Measurements from ENCODE around the gene CAPN1. TPM values are rescaled to one million over a fixed set of nuclear protein-coding genes. Genes with fewer than 3 reads are reported as not detected.
"Not testable (repeated sequence)": the region's sequence is repeated elsewhere in the genome, so short reads cannot be mapped to it uniquely, and the experiment has no call there.

The CAPN1 gene
- total RNA-seq, 2 experiments from 2014 or later = 137 to 174 TPM

DNA sequence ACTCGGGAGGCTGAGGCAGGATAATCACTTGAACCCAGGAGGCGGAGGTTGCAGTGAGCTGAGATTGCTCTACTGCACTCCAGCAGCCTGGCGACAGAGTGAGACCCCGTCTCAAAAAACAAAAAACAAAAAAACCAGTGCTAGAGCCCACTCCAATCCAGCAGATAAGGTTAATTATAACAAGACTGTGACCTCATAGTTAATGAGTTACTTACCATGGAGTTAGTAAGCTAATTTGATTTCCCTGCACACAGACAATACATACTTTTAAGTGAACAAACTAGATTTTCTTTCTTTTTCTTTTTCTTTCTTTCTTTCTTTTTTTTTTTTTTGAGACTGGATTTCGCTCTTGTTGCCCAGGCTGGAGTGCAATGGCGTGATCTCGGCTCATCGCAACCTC lies 63.3 kb downstream of the CAPN1 start:
- H3K27ac Mint-ChIP-seq; ATAC-seq; H3K4me3 Mint-ChIP-seq; DNase-seq; H3K4me1 Mint-ChIP-seq; H3K27me3 Mint-ChIP-seq; H3K36me3 Mint-ChIP-seq; H3K9me3 Mint-ChIP-seq (ENCODE audit: low read depth): not testable (repeated sequence)
- CTCF ChIA-PET = interaction anchor here (1.0 to 1.4 kb wide), 2 partner anchors 20 to 85 kb away, joined by 3 to 5 read pairs; no protein-coding TSS in a partner anchor

DNA sequence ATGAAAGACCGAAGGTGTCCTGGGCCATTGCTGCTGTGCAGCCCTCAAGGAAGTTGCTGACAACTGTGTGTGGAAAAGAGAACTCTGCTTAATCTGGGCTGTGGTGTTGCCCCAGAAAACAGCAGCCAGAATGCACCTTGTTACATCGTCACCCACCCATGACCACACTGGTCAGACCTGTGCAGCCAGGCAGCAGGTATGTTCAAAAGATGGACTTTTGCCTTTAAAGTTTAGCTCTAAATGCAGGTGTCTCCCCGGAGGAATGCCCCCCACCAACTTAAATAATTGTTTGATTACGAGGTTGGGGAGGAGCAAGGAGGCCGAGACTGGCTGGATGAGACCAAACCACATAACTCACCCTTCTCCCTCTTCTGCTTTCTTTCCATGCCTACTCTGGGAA lies 64.8 kb downstream of the CAPN1 start:
- ATAC-seq (no peak), DNase-seq (no peak)
- Mint-ChIP-seq H3K36me3 (peaks cover 5% of the 10 kb centered on the region), H3K27me3 (no peaks in the 10 kb centered on the region), H3K9me3 (ENCODE audit: low read depth) (peaks cover 3% of the 10 kb centered on the region), H3K27ac (no peak overlapping the region), H3K4me3 (no peak overlapping the region), H3K4me1 (no peaks in the 10 kb centered on the region)
- CTCF ChIA-PET = no interaction called here

DNA sequence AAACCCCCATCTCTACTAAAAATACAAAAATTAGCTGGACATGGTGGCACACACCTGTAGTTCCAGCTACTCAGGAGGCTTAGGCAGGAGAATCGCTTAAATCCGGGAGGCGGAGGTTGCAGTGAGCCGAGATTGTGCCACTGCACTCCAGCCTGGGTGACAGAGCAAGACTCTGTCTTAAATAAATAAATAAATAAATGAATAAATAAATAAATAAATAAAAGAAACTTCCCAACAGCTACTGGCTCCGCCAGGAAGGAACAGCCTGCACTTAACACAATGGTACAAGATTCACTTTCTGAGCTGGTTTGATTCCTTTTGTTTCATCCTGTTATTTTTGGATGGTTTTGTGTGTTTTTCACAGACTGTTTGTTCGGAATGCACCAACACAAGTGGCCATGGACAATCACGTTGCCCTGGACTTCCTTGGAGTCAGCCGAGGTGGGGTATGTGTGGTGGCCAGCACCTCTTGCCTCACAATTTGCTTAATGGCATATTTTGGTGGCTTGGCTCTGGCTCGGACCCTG lies 66.5 kb downstream of the CAPN1 start:
- H3K27me3 Mint-ChIP-seq; H3K27ac Mint-ChIP-seq; H3K36me3 Mint-ChIP-seq; H3K9me3 Mint-ChIP-seq (ENCODE audit: low read depth); ATAC-seq; H3K4me1 Mint-ChIP-seq; H3K4me3 Mint-ChIP-seq; DNase-seq: not testable (repeated sequence)
- CTCF ChIA-PET = interaction anchor here (1.1 to 5.6 kb wide), 3 partner anchors 16 to 43 kb away, joined by 4 to 46 read pairs (median 5); no protein-coding TSS in a partner anchor

DNA sequence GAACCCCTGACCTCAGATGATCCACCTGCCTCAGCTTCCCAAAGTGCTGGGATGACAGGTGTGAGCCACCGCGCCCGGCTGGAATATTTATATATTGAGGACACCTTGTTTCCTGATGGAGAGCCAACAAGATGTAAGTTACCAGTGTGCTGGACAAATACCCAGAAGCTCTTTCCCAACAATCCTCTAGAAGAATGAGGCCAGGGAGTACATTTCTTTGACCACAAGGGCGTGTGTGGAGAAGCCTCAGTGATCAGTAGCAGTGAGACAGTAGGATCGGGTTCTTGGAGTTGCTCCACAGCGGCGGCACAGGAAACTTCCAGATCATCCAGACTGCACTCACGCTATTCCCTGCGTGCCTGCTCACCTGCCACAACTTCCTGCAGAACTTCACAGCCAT lies 69.7 kb downstream of the CAPN1 start:
- Mint-ChIP-seq H3K27ac (no peak overlapping the region), H3K4me1 (peaks cover 2% of the 10 kb centered on the region), H3K27me3 (peaks cover 7% of the 10 kb centered on the region), H3K4me3 (no peak overlapping the region), H3K36me3 (no peaks in the 10 kb centered on the region), H3K9me3 (ENCODE audit: low read depth) (no peaks in the 10 kb centered on the region)
- CTCF ChIA-PET = interaction anchor here (1.1 to 5.6 kb wide), 4 partner anchors 11 to 140 kb away, joined by 3 to 46 read pairs (median 9); partner anchors contain the start of genes POLA2 and TM7SF2
- DNase-seq = no peak
- no peak for ATAC-seq

DNA sequence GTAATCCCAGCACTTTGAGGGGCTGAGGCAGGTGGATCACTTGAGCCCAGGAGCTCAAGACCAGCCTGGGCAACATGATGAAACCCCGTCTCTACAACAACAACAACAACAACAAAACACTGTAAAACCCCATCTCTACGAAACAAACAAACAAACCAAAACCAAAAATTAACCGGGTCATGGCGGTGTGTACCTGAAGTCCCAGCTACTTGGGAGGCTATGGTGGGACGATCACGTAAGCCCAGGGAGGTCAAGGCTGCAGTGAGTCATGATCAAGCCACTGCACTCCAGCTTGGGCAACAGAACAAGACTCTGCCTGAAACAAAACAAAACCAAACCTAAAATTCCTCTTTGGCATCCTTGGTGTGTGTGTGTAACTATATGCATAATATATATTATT lies 73.0 kb downstream of the CAPN1 start:
- no peak for DNase-seq
- Mint-ChIP-seq H3K27me3 (peaks cover 7% of the 10 kb centered on the region), H3K27ac (no peak overlapping the region), H3K36me3 (no peaks in the 10 kb centered on the region), H3K9me3 (ENCODE audit: low read depth) (no peaks in the 10 kb centered on the region), H3K4me1 (peaks cover 9% of the 10 kb centered on the region), H3K4me3 (no peak overlapping the region)
- no peak for ATAC-seq
- CTCF ChIA-PET = interaction anchor here (0.9 to 1.9 kb wide), 7 partner anchors 20 to 406 kb away, joined by 3 to 6 read pairs (median 3); partner anchors contain the start of gene CDC42EP2

DNA sequence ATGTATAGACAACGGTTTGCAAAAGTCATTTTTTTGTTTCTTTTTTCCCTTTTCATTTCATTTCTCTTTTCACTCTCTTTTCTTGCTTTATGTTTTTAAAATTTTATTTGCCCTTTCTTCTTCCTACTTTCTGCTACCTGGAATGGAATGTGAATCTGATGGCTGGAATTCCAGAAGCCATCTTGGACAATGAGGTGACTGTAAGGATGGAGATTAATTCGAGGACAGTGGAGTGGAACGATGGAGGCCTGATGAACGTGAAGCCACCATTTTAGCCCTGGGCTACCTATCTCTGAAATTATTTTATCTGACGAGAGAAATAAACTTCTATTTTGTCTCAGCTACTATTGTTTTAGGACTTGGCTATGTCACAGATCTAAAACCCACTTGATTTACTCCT lies 77.3 kb downstream of the CAPN1 start:
- H3K27ac Mint-ChIP-seq = no peak overlapping the region
- ATAC-seq (no peak), DNase-seq (no peak)
- H3K36me3 Mint-ChIP-seq = peaks cover 13% of the 10 kb centered on the region
- H3K4me1 Mint-ChIP-seq = peaks cover 31% of the 10 kb centered on the region
- CTCF ChIA-PET = interaction anchor here (1.0 to 1.4 kb wide), 4 partner anchors 9 to 71 kb away, joined by 3 to 5 read pairs (median 3); no protein-coding TSS in a partner anchor
- H3K4me3 Mint-ChIP-seq = no peak overlapping the region
- no peaks in the 10 kb centered on the region for H3K9me3 Mint-ChIP-seq (ENCODE audit: low read depth)
- peaks cover 6% of the 10 kb centered on the region for H3K27me3 Mint-ChIP-seq

DNA sequence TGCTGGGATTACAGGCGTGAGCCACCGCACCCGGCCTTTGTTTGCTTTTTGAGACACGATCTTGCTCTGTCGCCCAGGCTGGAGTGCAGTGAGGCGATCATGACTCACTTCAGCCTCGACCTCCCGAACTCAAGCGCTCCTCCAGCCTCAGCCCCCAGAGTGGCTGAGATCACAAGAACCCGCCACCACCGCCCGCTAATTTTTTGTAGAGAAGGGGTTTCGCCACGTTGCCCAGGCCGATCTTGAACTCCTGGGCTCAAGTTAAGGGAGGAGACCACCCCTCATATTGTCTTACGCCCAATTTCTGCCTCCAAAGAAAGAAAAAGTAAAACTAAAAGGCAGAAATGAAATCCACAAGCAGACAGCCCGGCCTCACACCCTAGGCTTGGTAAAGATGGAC lies 78.6 kb downstream of the CAPN1 start:
- Mint-ChIP-seq H3K4me3 (peak overlapping the region; percentile 94), H3K9me3 (ENCODE audit: low read depth) (no peaks in the 10 kb centered on the region), H3K36me3 (peaks cover 21% of the 10 kb centered on the region), H3K27me3 (peaks cover under 1% of the 10 kb centered on the region), H3K27ac (no peak overlapping the region), H3K4me1 (peaks cover 37% of the 10 kb centered on the region)
- ATAC-seq = no peak
- CTCF ChIA-PET = interaction anchor here (1.0 kb wide), 1 partner anchor 35 kb away, joined by 3 read pairs; no protein-coding TSS in a partner anchor
- DNase-seq = no peak

DNA sequence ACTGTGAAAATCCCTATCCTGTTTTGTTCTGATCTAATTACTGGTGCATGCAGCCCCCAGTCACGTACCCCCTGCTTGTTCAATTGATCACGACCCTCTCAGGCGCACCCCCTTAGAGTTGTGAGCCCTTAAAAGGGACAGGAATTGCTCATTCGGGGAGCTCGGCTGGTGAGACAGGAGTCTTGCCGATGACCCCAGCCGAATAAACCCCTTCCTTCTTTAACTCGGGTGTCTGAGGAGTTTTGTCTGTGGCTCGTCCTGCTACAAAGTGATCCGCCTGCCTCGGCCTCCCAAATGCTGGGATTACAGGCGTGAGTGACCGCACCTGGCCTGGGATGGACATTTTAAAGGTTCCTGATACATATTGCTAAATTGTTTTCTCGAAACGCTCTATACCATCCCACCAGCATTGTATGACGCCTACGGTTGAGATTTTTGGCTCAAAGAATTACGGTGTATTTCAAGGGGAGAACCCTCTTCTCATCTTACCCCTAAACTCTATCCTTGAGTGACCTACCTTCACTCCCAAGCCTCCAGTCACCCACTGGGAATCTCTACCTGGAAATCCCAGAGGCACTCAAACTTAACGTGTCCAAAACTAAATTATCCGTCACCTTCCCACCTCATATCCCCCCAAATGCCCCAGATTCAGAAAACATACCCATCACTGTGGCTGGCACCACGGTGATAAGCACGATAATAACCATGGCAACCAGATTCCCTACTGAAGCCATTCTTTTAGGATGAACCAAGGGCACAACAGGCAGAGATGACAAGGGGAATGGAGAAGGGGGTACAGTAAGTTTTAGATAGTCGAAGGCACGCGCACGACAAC lies 79.2 kb downstream of the CAPN1 start:
- no peak for ATAC-seq

More for the DNA sequence above, 79.2 kb downstream of the CAPN1 start:
- no peaks in the 10 kb centered on the region for H3K9me3 Mint-ChIP-seq (ENCODE audit: low read depth)
- H3K4me1 Mint-ChIP-seq = peaks cover 44% of the 10 kb centered on the region
- H3K27me3 Mint-ChIP-seq = no peaks in the 10 kb centered on the region
- CTCF ChIA-PET = interaction anchor here (1.0 to 2.5 kb wide), 11 partner anchors 14 to 466 kb away, joined by 3 to 25 read pairs (median 8); partner anchors contain the start of genes ARL2, CDC42EP2, TM7SF2 and ZNHIT2
- DNase-seq = no peak
- H3K27ac Mint-ChIP-seq = peak overlapping the region; percentile 93
- H3K4me3 Mint-ChIP-seq = peak overlapping the region; percentile 94
- peaks cover 25% of the 10 kb centered on the region for H3K36me3 Mint-ChIP-seq

Other genes starting within 250 kb of the CAPN1 start
- gene GPHA2, start 246.0 kb upstream of the CAPN1 start, total RNA-seq = not detected
- gene MAJIN, start 209.8 kb upstream of the CAPN1 start, total RNA-seq = not detected
- under 1 TPM; 0.33 to 0.67 TPM for gene BATF2, start 185.0 kb upstream of the CAPN1 start, total RNA-seq
- gene ARL2, start 167.8 kb upstream of the CAPN1 start, total RNA-seq = 10 to 100 TPM; 74.1 to 86.9 TPM
- 10 to 100 TPM; 18.9 to 29.2 TPM for gene SNX15, start 154.5 kb upstream of the CAPN1 start, total RNA-seq
- 10 to 100 TPM; 24.3 to 27.2 TPM for gene SAC3D1, start 140.7 kb upstream of the CAPN1 start, total RNA-seq
- gene NAALADL1, start 123.4 kb upstream of the CAPN1 start, total RNA-seq = 10 to 100 TPM; 14.8 to 15.3 TPM
- 100 to 1,000 TPM; 128 to 147 TPM for gene CDCA5, start 97.9 kb upstream of the CAPN1 start, total RNA-seq
- 10 to 100 TPM; 28.3 to 32.4 TPM for gene ZFPL1, start 97.7 kb upstream of the CAPN1 start, total RNA-seq
- 100 to 1,000 TPM; 104 to 116 TPM for gene VPS51, start 85.7 kb upstream of the CAPN1 start, total RNA-seq
- gene TM7SF2, start 70.1 kb upstream of the CAPN1 start, total RNA-seq = 10 to 100 TPM; 21.0 to 26.2 TPM
- gene ZNHIT2, start 64.2 kb upstream of the CAPN1 start, total RNA-seq = 10 to 100 TPM; 10.5 to 13.5 TPM
- 100 to 1,000 TPM; 899 to 972 TPM for gene FAU, start 59.8 kb upstream of the CAPN1 start, total RNA-seq
- gene MRPL49, start 59.6 kb upstream of the CAPN1 start, total RNA-seq = 10 to 100 TPM; 42.0 to 61.7 TPM
- gene SYVN1, start 47.4 kb upstream of the CAPN1 start, total RNA-seq = 10 to 100 TPM; 34.4 to 35.1 TPM
- gene SPDYC, start 11.7 kb upstream of the CAPN1 start, total RNA-seq = not detected
- 10 to 100 TPM; 79.8 to 89.5 TPM for gene POLA2, start 80.0 kb downstream of the CAPN1 start, total RNA-seq
- gene CDC42EP2, start 132.9 kb downstream of the CAPN1 start, total RNA-seq = 1 to 10 TPM in 1 of 2 experiments, not detected in 1; 1.4 TPM
- gene DPF2, start 151.9 kb downstream of the CAPN1 start, total RNA-seq = 10 to 100 TPM; 81.4 to 87.2 TPM
- gene TIGD3, start 172.8 kb downstream of the CAPN1 start, total RNA-seq = 1 to 10 TPM; 1.1 TPM
- gene SLC25A45, start 200.7 kb downstream of the CAPN1 start, total RNA-seq = 10 to 100 TPM; 19.4 to 25.1 TPM
- 10 to 100 TPM; 52.0 to 56.7 TPM for gene FRMD8, start 204.7 kb downstream of the CAPN1 start, total RNA-seq
- 100 to 1,000 TPM; 525 to 618 TPM for gene NEAT1, start 240.9 kb downstream of the CAPN1 start, total RNA-seq